Upper lobe of left lung (tissue), 4 donors: ENCODE data around the gene MGST3.

ENCODE experiments used
- EP300 ChIP-seq, 4 donors: sonication (generic); formaldehyde crosslinking; IDR thresholded peaks; one replicate each; pipeline ENCODE4 v1.5.1; 2017; ENCODE audit warnings: antibody characterized with exemption in 4 of 4, control low read depth in 2 of 4
- POLR2A ChIP-seq, 4 donors: fragments of 450-650 bp; IDR thresholded peaks; one replicate each; pipeline ENCODE4 v1.5.1; 2016 to 2017; ENCODE audit warnings: antibody characterized with exemption in 4 of 4, mild to moderate bottlenecking in 2 of 4
- POLR2AphosphoS5 ChIP-seq, 2 donors: sonication (generic); formaldehyde crosslinking; IDR thresholded peaks; one replicate each; pipeline ENCODE4 v1.5.1; 2017; ENCODE audit warnings: antibody characterized with exemption in 2 of 2
- TF ChIP-seq, protein P1 (sequence below), 6 experiments: fragments of 450-650 bp in 4 of 6; fragments of 200-600 bp in 2 of 6; sonication (generic) in 2 of 6; IDR thresholded peaks; one replicate each; pipeline ENCODE4 v1.5.1; 2016 to 2019; ENCODE audit warnings: antibody characterized with exemption in 6 of 6

DNA sequence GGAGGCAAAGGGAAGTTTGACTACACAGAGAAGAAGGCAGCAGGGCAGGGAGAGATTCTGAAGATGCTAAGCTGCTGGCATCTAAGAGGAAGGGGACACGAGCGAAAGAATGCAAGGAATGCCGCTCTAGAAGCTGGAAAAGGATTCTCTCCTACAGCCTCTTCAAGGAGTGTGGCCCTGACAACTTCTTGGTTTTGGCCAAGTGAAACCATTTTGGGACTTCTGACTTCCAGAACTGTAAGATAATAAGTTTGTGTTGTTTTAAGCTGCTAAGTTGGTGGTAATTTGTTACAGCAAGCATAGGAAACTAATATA lies 28.5 kb downstream of the MGST3 start:
- no peak for TF ChIP-seq POLR2A (IDR thresholded peaks at IDR 0.05)
- TF ChIP-seq, protein P1, sequence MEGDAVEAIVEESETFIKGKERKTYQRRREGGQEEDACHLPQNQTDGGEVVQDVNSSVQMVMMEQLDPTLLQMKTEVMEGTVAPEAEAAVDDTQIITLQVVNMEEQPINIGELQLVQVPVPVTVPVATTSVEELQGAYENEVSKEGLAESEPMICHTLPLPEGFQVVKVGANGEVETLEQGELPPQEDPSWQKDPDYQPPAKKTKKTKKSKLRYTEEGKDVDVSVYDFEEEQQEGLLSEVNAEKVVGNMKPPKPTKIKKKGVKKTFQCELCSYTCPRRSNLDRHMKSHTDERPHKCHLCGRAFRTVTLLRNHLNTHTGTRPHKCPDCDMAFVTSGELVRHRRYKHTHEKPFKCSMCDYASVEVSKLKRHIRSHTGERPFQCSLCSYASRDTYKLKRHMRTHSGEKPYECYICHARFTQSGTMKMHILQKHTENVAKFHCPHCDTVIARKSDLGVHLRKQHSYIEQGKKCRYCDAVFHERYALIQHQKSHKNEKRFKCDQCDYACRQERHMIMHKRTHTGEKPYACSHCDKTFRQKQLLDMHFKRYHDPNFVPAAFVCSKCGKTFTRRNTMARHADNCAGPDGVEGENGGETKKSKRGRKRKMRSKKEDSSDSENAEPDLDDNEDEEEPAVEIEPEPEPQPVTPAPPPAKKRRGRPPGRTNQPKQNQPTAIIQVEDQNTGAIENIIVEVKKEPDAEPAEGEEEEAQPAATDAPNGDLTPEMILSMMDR (IDR thresholded peaks at IDR 0.05): no peak
- TF ChIP-seq POLR2AphosphoS5 (IDR thresholded peaks at IDR 0.05): no peak
- no peak for TF ChIP-seq EP300 (IDR thresholded peaks at IDR 0.05)
